NOMO-1 treated with DMSO at 0.1 percent for 48 hours (cell line): ENCODE measurements around the gene LMAN2L.
"Not testable (repeated sequence)": the region's sequence is repeated elsewhere in the genome, so short reads cannot be mapped to it uniquely, and the experiment has no call there.

Source experiments
- DNase-seq: peaks from one replicate; lab custom pipeline; 2025; ENCODE audit not compliant: unreplicated experiment; lab: John Stamatoyannopoulos, UW

Gene LMAN2L

GRCh38 chr2:96689431-96689991 lies 50.4 kb downstream of the LMAN2L start:
- no peak for DNase-seq

GRCh38 chr2:96688649-96689430 lies 51.0 kb downstream of the LMAN2L start:
- DNase-seq: no peak

GRCh38 chr2:96687711-96688640 lies 51.9 kb downstream of the LMAN2L start:
- no peak for DNase-seq

DNA sequence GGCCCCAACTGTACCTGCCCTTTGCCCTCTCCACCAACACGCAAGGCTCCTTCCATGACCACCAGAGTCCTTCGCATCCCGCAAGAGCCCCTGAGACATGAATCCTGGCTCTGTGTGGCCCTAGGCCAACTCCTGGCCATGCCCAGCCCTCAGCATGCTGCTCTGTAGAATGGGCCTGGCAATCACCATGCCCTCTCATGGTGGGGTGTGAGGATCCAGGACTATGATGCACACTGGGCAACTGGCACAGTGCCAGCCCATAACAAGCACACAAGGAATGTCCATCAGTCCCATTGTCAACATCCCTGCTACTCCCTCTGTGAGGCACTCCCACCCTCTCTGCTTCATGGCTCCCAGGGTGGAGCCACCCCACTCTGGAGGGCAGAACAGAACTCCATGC lies 52.6 kb downstream of the LMAN2L start:
- no peak for DNase-seq

DNA sequence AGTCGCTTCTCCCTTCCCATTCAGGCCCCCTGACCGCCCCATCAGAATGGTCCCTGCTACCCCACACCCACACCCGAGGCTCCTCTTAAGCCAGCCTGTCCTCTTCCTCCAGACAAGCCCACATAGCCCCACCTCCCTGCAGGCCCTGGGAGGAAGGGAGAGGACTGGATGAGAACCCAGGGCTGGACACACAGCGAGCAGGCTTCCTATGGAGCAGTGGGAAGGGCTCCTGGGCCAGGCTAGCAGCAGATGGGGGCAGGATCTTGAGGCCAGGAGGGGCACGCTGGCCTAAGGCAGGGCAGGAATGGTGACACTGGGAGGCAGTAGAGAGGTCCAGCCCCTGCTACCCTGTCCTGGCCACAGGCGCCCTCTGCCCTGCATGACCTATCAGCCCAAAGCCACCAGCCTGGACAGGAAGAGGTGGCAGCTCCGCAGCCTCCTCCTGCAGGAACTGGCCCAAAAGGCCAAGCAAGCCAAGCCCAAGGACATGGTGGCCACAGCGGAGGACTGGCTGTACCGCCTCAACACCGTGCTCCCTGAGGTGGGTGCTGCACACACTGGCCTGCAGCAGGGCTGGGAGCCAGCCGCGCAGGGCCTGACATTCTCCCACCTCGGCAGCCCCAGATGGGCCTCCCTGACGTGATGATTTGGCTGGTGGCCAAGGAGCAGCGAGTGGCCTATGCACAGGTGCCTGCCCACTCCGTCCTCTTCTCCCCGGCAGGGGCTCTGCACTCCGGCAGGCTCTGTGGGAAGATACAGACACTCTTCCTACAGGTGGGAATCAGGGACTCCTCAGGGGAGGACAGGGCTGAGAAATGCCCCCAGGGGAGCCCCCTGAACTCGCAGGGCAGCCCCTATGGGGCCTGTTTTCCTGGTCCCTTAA lies 54.0 kb downstream of the LMAN2L start:
- no peak for DNase-seq

DNA sequence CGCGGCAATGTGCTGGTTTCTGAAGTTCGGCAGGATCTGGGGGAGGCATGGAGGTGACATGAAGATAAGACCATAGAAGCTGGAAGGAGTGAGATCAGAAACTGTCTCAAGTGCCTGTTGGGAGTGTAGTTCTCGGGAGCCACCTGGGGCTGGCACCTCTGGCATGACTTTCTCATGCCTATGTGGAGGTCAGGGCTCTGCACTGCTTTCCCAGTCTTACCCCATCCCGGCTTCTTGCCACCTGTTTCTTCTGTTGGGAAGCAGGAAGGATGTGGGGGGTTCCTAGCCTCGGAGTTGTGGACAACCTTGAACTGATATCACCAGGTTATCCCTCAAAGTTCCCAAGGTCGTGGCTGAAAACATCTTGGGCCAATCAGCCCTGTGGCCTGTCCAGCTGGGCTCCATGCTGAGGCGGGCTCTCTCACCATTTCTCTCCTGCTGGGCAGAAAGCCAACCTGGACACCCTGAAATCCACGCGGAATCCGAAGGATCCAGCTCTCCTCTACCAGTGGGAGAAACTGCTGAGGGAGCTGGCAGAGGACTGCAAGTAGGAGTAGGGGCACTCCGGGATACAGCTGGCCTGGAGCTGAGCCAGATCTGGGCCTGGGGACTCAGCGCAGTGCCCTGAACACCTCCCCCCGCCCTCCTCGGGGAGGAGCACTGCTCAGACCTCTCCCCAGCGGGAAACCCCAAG lies 54.8 kb downstream of the LMAN2L start:
- no peak for DNase-seq

GRCh38 chr2:96683972-96684820 lies 55.7 kb downstream of the LMAN2L start:
- no peak for DNase-seq

DNA sequence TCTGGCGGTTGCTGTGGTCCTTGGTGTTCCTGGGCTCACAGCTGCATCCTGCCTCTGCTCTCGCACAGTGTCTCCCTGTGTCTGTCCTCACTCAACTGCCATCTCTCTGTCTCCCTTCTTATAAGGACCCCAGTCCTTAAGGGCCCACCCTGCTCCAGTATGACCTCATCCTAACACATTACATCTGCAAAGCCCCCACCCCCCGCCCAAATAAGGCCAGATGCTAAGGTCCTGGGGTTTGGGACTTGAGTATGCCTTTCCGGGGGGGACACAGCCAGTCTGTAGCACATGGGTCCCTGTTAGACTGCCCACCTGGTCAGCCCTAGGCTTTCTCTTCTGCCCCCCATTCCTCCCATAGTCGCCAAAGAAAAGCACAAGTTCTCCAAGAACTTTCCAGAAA lies 56.6 kb downstream of the LMAN2L start:
- no peak for DNase-seq

- no peak for DNase-seq
Observed at GRCh38 chr2:96681540-96681939, 58.3 kb downstream of the LMAN2L start.

DNA sequence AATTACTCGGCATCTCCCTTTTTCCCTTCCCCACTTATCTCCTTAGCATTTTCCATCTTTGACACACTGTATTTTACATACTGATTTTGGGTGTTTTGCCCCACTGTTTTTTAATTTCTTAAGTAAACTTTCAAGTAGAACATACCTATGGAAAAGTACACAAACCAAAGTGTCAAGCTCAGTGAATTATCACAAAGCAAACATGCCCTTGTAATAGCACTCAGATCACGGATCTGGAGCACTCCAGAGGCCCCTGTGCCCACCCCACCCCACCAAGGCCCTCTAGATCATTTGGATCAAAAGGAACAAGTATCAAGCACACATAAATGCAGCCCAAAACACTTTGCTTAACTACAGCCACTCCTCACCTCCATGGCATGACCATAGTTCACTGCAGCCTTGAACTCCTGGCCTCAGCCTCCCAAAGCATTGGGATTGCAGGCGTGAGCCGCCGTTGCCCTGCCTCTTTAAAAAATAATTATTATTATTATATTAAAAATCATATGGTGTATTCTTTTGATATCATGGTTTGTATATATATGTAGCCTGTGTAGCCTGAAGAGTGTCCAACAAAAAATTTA lies 59.2 kb downstream of the LMAN2L start:
- no peak for DNase-seq

DNA sequence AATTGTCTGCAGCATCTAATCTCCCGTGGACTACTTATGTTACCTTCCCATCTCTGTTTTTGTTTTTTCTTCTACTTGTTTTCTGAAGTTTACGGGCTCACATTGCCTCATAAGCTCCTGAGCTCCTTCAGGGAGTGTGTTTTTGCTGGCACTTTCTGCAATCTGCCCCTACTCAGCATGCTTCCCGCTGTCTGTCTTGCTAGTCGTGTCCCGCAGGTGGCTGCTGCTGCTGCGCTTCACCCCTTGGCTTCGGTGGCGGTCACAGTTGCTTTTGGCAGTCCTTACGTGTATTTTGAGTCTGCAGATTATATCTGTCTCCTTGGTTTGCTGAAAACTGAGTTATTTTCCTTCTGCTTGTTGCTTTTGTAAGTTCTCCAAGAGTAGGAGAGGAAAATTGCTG lies 60.0 kb downstream of the LMAN2L start:
- DNase-seq: no peak

DNA sequence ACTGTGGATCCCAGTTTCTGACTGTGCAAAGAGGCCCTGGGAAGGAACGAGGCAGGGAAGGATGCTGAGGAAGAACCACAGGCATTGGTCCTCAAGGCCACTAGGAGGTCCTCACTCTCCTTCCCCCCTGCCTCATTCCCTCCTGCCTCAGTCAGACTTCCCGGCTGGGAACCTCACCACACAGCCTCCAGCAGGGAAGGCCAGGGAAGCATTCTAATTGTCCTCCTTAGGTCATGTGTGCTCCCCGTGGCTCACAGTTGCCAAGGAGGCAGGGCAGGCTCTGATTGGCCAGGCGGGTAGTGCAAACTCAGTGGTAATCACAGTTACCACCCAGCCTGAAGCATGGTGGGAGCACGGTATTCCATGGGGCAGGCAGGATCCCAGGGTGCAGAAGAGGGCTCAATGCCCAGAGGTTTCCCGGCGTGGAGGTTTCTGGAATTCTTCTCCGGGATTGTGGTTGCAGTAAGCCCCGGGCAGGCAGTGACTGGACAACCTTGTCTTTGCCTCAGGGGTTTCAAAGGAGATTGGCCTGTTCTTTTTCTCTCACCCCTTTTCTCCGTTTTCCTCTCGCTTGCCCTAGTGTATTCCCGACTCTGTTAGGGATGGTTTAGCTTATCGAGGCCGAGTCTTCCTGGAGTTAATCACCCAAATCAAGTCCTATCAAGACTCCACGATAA lies 70.2 kb downstream of the LMAN2L start:
- no peak for DNase-seq

GRCh38 chr2:96668771-96669170 lies 71.1 kb downstream of the LMAN2L start:
- DNase-seq: no peak

GRCh38 chr2:96665717-96666116 lies 74.1 kb downstream of the LMAN2L start:
- not testable (repeated sequence) for DNase-seq

DNA sequence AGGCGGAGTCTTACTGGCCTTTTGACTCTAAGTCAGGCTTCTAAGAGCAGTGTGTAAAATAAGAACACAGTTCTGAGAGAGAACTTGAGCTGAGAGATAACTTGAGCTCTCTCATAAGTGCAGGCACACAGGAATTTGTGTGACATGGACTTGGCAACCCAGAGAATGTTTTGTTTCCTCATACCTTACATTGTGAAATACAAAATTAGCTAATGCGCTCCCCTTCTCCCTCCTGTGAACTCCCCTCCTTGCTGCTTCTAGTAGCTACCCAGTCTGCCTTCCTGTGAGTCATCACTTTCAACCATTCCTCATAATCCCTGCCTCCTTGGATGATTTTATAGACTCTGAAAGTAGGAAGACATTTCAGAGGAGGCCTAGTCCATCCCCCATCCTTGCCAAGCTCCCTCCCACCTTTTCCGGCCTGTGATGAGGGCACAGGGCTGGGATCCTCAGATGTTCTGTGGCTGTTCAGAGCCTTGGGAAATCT lies 74.7 kb downstream of the LMAN2L start:
- peak; percentile 92 for DNase-seq

DNA sequence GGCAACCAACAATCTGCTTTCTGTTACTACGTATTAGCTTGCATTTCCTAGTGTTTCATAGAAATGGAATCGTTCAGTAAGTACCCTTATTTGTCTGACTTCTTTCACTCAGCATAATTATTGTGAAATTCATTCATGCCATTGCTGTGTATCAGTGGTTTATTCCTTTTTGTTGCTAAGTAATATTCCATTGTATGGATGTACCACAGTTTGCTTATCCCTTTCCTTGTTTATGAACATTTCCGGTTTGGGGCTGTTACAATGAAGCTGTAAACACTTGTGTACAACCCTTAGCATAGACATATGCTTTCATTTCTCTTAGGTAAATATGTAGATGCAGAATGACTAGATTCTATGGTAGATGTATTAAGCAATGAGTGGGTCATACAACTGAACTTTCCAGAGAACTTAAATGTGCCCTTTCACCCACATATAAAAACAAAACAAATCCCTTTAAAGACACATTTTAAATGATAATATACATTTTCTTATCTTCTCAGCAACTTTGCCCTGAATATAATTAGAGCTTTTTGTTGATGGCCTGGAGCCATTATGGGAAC lies 75.4 kb downstream of the LMAN2L start:
- DNase-seq: no peak

GRCh38 chr2:96663829-96664228 lies 76.0 kb downstream of the LMAN2L start:
- DNase-seq: no peak

DNA sequence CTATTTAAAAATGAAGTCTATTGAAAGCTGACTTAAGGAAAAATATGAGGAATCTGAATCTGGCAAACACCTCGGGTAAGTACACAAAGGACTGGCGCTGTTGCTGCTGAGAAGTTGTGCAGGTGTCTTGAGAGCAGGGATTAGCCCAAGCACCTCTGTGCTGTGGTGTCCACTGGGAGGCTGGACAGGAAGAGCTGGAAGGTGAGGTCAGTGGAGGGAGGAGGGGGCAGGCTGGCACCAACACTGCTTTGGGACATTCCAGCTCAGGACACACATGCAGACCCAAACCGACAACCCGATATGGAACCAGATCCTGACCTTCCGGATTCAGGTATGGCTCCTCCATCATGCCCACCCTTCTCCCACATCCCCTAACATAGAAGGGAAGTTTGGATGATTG lies 76.7 kb downstream of the LMAN2L start:
- DNase-seq: no peak
